HEK293T (cell line): ENCODE results near the gene RAD50.

ENCODE experiments used
- BHLHE40 ChIP-seq: fragments of 450-650 bp; IDR thresholded peaks from 2 replicates; pipeline ENCODE4 v1.6.1; 2016; ENCODE audit warnings: mild to moderate bottlenecking, moderate library complexity, borderline replicate concordance
- FOXM1 ChIP-seq: fragments of 450-650 bp; IDR thresholded peaks from 2 replicates; pipeline ENCODE4 v1.6.1; 2017; ENCODE audit warnings: mild to moderate bottlenecking, borderline replicate concordance
- HDGF ChIP-seq: fragments of 450-650 bp; IDR thresholded peaks from 2 replicates; pipeline ENCODE4 v1.6.1; 2017; ENCODE audit warnings: antibody characterized with exemption, borderline replicate concordance
- SP1 ChIP-seq: fragments of 450-650 bp; IDR thresholded peaks from 2 replicates; pipeline ENCODE4 v1.6.1; 2017
- TARDBP ChIP-seq: fragments of 450-650 bp; IDR thresholded peaks from 2 replicates; pipeline ENCODE4 v1.6.1; 2016

DNA sequence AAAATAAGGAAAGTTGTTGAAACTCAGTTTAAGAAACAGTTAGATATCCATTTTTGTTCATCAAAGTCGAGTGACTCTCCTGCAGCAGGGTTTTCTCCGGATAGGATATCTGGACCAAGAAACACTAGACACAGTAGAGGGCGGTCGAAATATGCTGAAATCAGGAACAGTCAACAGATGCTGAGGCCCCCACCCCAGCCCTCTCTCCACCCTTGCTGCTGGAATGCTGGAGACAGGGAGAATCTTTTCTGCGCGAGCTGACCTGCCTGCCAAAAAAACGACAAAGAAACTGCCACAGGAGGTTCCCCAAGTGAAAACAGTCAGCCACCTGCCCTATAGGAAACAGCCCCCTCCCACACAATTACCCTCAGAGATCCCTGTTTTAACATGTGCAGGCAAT is 96.9 kb downstream of the RAD50 start:
- TF ChIP-seq SP1 (no peak), HDGF (no peak), TARDBP (no peak), FOXM1 (no peak), BHLHE40 (no peak)
